Keratinocyte (primary cell): ENCODE results near the gene GAN.

Experiments used
- CTCF ChIP-seq, 3 experiments: IDR thresholded peaks in 1 of 3; conservative IDR thresholded peaks in 1 of 3; optimal IDR thresholded peaks in 1 of 3; 2 replicates in 2 of 3; 3 replicates in 1 of 3; pipeline versions ENCODE3 to v1.5.1; 2011; ENCODE audit warnings: low read length in 3 of 3, mild to moderate bottlenecking in 3 of 3, moderate library complexity in 2 of 3, control low read depth in 1 of 3, inconsistent platforms in 1 of 3; ENCODE audit not compliant: insufficient read depth in 2 of 3; ENCODE audit errors: extremely low read depth in 1 of 3
- EZH2 ChIP-seq: IDR thresholded peaks from one replicate; pipeline ENCODE4 v1.6.1; 2012; ENCODE audit warnings: inconsistent platforms, mild to moderate bottlenecking, low read length, moderate library complexity

DNA sequence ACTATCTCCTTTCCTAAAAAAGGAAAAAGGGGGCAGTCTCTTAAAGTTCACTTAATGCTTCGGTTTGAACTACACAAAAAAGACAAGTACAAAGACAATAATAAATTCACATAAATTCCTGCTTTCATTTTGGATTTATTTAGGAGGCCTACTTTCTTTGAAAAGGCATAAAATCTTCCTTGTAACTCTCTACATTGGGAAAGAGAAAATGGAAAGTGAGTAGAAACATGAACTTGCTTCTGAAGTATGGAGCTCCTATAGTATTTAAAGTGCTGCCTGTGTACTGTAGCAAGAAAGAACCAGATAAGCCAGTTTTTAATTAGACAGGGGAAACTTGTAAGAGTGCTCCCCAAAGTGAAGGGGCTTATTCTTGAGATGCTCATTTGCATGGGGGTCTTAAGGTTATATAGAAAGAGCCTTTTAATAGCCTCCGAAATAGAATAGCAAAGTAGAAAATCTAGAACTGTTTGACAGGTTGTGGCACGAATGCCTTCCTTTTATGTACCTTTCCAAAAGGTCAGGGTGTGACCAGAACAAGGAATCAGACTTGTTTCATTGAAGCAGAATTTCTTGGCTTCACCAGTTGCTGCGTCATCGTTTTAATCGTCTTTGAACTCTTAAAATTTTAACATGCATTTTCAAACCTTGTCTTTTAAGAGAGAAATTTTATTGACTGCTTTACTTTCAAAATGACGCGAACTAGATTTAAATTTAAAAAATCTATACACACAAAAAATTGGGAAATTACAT is 12.9 kb downstream of the GAN start:
- TF ChIP-seq CTCF (optimal IDR thresholded peaks at IDR 0.05 in 1 of 3, IDR thresholded peaks at IDR 0.05 in 1 of 3, conservative IDR thresholded peaks at IDR 0.05 in 1 of 3; ENCODE audit: extremely low read depth in 1 of 3, insufficient read depth in 2 of 3, low read length in 3 of 3) (no peak), EZH2 (no peak)
